Amniotic epithelial cell (primary cell): ENCODE measurements around the gene DYRK1B.
"Not testable (repeated sequence)": the region's sequence is repeated elsewhere in the genome, so short reads cannot be mapped to it uniquely, and the experiment has no call there.

Experiments
- DNase-seq: peaks from one replicate; pipeline ENCODE4 v3.0.0-alpha.2; 2010; ENCODE audit warnings: low read depth

DYRK1B gene

DNA sequence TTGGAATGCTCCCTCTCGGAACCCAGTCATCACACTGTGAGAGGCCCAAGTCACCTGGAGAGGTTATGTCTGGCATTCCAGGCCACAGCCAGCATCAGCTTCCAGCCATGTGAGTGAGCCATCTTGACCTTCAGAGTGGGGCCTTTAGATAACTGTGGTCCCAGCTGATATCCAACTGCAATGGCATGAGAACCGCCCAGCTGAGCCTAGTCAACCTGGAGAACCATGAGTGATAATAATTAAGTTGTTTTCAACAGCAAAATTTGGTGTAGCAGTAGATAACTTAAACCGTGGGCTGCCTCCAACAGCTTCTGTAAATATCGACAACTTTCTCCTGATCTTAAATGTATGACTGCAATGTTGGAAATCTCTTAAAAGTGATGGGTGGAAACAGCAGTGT, 24.6 kb downstream of the DYRK1B start:
- no peak for DNase-seq

DNA sequence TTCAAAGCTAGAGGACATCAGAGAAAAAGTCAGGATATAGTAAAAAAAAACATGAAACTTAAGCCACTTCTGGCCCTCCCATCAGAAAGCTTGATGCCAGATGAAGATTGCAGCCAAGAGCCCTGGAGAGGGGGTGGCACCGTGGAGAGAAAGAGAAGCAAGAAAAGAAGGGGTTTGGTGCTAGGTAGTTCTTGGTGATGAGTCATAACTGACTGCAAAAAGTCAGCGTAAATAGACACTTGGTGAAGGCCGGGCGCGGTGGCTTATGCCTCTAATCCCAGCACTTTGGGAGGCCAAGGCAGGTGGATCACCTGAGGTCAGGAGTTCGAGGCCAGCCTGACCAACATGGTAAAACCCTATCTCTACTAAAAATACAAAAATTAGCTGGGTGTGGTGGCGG, 25.3 kb downstream of the DYRK1B start:
- not testable (repeated sequence) for DNase-seq

DNA sequence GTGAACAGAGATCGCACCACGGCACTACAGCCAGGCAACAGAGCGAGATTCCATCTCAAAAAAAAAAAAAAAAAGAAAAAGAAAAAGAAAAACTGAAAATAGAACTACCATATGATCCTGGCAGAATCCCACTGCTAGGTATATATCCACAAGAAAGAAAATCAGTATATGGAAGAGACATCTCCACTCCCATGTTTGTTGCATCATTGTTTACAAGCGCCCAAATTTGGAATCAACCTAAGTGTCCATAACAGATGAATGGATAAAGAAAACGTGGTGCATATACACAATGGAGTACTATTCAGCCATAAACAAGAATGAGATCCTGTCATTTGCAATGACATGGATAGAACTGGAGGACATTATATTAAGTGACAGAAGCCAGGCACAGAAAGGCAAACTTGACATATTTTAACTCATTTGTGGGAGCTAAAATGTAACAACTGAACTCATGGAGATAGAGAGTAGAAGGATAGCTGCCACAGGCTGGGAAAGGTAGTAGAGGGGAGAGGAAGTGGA, 26.1 kb downstream of the DYRK1B start:
- no peak for DNase-seq

DNA sequence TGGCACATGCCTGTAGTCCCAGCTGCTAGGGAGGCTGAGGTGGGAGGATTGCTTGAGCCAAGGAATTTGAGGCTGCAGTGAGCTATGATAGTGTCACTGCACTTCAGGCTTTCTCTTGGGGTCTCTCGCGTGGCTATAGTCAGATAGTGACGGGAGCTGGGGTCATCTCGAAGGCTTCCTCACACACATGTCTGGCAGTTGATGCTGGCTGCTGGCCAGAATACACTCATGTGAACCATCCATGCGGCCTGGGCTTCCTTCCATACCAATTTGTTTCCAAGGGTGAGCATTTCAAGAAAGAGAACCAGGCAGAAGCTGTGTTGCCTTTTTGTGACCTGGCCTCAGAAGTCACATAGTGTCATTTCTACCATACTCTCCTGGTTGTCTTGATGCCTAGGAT, 28.9 kb downstream of the DYRK1B start:
- no peak for DNase-seq

DNA sequence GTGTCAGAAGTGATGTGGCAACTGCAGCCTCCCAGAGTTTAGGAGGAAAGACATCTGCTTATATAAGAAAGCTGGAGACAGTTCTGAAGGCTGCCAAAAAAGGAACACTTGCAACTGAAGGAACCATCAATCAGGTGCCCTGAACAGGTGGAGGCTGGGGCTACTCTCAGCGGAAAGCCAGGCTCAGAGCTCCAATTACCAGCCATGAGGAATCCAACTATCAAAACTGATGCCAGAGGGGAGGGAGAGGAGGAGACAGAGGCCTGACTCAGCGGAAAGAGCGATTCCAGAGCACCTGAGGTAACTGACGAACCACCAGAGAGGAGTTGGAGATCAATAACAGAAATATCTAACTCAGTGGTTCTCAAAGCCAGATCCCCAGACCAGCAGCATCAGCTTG, 31.0 kb downstream of the DYRK1B start:
- DNase-seq = no peak

DNA sequence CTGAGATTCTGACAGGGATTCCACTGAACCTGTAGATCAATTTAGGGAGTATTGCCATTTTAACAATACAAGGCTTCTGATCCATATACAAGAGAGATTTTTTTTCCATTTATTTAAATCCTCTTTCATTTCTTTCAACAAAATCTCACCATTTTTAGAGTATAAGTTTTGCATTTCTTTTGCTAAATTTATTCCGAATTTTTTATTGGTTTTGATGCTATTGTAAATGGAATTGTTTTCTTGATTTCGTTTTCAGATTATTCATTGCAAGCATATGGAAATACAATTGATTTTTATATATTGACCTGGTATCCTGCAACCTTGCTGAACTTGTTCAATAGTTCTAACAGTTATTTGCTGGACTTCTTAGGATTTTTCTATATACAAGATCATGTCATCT, 36.9 kb downstream of the DYRK1B start:
- DNase-seq = no peak

DNA sequence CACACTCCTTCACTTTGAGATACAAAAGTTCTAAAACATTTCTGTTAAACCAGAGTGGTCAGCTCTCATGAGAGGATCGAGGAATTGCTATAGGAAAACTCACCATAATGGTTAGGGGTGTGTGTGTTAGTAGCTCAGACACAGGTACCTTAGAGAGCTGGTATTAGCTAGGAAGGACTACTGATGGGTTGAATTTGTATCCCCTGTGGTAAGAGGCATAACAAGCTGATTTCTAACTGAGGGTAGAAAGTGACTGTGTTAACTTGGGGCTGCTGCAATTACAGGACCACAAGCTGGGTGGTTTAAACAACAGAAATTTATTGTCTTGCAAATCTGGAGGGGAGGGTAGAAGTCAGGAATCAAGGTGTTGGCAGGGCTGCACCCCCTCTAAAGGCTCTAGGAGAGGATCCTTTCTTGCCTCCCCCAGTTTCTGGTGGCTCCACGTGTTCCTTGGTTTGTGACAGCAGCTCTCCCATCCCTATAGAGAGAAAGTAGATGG, 37.9 kb downstream of the DYRK1B start:
- DNase-seq = no peak

DNA sequence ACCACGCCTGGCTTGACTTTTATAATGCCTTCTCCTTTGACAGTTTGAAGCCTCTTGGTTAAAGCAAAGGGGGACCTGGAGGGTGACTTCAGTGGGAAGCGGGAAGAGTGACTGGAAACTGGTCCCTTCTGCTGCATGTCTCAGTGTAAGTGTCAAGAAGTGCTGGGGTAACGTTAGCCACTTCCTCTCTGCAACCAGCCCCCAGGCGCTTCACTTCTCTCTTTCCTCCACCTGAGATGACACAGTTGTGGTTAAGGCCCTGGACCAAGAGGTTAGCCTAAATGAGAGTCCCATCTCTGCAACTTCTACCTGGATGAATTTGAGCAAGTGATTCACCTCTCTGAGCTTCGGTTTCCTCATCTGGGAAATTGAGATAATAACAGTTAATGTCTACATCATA, 39.0 kb downstream of the DYRK1B start:
- no peak for DNase-seq

DNA sequence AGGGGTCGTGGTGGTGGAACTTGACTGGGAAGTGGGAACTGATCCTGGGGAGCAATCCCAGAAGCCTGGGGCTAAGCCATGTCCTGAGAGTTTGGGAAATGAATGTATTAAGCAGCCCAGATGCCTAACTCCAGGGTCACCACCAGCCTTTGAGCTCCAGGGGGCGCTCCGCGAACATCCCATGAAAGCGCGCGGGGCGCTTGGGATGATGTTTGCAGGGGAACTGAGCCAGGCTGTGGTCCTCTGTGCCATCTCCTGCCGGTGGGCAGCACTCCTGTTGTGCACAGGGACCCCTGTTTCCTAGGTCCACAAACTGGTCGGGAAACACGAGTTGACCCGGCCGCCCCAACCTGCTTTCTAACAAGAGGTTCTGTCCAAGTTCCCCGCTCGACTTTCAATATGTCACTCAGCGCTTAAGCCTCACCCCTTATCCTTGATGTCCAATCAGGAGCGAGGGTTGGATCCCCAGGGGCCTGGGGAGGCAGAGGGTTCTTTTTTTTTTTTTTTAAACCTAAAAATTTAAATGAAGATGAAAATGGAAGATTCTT, 40.9 kb downstream of the DYRK1B start:
- peak; percentile 61 for DNase-seq

DNA sequence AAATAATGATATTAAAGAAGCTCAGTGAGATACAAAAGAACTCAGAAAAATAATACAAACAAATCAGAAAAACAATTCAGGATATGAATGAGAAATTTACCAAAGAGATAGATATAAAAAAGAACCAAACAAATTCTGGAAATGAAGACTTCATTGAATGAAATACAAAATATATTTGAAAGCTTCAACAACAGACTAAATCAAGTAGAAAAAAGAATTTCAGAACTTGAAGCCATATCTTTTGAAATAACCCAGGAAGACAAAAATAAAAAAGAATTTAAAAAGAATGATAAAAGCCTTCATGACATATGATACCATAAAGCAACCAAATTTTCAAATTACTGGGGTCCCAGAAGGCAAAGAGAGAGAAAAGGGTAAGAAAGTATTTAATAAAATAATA, 45.7 kb downstream of the DYRK1B start:
- no peak for DNase-seq

DNA sequence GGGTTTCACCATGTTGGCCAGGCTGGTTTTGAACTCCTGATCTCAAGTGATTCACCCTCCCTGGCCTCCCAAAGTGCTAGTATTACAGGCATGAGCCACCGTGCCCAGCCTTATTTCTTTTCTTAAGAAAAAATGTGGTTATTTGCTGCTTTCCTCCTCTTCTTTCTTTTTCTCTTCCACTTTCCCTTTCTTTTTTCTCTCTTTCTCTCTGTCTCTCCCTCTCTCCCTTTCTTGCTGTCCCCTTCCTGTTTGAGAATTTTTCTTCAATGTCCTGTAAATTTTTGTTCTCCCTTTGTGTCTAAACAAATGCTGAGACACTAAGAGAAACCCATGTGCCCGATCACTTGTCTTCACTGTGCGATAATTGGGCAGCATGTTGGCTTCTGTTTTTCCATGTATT, 53.1 kb downstream of the DYRK1B start:
- DNase-seq = no peak

DNA sequence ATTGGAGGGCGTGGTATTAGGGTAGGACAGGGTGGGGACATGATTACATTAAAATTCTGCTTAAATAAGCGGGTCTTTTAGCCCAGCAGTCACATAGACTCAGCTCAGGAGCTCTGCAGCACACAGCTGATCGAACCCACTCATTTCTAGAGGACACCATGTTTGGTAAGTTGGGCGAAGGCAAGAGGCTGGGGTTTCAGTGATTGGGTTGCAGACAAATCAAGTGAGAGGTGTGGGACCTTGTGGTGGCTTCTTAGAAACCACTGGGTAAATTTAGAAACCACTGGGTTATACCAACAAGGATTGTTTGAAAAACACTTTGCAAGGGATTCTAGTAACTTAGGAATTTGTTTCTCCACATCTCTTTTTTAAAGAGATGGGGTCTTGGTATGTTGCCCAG, 55.2 kb downstream of the DYRK1B start, which contains the start of gene LEUTX:
Gene LEUTX (plus strand): TSS at position 92 of the 400 bp plus-strand sequence. CDS start 67 bp downstream, at position 159.
- no peak for DNase-seq
